HG03025 (cell line): ENCODE measurements around the gene LTN1.
"Not testable (repeated sequence)": the region's sequence is repeated elsewhere in the genome, so short reads cannot be mapped to it uniquely, and the experiment has no call there.

Source experiments
- ATAC-seq: cut with Tn5 transposase; IDR thresholded peaks from one replicate; pipeline ENCODE4 v1.9.1; 2021; ENCODE audit warnings: mild to moderate bottlenecking, moderate library complexity; ENCODE audit not compliant: unreplicated experiment, low FRiP score

The LTN1 gene

DNA sequence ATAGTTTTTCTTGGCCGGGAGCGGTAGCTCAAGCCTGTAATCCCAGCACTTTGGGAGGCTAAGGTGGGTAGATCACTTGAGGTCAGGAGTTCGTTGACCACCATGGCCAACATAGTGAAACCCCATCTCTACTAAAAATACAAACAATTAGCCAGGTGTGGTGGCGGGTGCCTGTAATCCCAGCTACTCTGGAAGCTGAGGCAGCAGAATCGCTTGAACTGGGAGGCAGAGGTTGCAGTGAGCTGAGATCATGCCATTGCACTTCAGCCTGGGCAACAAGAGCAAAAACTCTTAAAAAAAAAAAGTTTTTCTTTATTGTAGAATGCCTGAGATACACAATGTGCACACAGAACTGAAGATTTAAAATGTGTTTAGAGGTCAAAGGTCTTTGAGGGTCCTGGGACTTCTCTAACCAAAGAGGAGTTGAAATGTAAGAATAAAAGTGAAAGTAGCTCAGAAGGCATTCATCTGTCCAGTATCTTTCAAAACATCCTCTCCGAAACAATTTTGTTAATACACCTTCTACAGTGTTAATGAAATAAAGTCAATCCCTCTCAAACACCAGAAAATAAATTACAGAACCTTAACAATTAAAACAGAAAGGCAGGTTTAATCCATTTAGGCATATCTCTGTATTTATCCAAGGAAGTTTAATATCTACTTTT lies 60.8 kb downstream of the LTN1 start:
- ATAC-seq: not testable (repeated sequence)

DNA sequence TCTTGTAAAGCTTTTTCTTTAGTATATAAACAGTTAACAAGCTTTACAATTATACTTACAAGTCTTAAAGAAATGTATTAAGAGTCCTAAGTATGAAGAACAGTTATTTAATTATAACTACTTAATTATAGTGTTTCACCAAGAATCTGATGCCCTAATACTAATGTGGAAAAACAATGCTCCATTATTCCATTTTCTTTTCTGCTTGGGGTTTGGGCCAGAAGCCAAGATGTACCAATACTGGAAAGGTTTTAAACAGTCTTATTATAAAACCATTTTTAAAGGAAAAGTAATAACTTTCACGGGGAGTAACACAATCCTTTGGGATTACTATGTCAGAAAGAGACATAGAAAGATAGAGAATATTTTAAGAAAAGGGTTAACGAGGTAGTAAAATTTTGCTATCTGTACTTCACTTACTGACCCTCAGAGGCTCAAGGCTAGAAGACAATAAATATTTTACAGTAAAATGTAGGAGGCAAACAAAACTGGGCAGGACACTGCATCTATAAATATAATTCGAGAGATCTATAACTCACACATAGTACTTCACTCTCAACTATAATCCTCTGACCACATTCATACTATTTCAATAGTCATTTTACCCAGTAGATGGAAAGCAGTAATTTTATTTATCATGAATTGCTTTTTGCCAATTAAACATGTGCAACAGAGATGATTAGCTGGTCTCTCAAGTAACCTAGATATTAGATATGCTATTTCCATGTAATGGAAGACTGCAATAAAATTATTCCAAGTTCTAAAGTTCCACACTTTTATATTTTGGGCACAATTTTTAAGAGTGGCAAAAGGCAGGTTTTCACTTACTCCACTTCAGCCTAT lies 63.9 kb downstream of the LTN1 start:
- ATAC-seq: no peak

DNA sequence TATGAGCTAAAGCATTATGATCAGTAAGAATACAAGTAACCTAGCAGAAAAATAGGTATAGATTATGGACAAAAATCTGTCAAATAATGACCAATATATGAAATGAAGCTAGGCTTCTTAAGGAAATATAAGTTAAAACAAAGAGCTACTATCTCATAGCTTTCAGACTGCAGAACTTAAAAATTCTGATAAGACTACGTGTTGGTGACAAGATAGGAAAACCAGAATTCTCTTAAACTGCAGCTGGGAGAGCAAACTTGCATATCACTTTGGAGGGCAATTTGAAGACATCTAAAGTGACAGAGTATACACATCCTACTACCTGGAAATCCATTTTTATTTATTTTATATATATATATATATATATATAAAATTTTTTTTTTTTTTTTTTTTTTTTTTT lies 65.5 kb downstream of the LTN1 start:
- ATAC-seq: no peak

DNA sequence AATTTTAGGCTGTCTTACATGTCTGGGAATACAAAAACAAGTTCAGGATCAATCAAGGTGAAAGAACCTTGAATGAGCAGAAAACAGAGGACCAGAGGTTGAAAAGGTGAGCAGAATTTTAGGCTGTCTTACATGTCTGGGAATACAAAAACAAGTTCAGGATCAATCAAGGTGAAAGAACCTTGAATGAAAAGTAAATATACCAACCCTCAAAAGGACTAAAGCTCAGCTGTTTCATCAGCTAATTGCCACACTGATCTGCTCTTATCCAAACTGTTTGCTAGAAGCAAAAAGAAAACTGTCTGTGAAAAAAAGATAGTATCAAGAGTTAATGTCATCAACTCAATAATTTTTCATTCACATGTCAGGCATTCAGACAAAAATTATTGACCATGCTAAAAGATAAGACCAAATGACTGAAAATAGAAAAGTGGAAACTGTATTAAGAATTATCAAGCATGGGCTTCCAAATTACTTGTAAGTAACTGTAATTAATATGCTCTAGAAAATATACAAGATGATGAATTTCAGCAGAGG lies 69.2 kb downstream of the LTN1 start:
- ATAC-seq: no peak

DNA sequence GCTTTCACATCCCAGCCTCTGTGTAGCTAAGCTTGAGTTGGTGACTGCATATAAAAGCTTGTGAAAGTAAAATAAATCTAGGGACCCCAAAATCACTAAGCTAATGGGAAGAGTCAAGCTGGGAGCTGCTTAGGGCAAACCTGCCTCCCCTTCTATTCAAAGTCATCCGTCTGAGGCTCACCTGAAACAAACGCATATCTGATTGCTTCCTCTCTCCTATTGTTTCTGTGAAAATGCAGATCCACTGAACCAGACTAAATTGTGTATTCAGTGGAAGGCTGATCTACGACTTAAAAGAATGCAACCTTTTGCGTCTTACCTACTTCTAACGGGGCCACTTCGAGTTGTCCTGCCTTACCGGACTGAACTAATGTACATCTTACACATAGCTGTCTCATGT lies 70.3 kb downstream of the LTN1 start:
- ATAC-seq: no peak

DNA sequence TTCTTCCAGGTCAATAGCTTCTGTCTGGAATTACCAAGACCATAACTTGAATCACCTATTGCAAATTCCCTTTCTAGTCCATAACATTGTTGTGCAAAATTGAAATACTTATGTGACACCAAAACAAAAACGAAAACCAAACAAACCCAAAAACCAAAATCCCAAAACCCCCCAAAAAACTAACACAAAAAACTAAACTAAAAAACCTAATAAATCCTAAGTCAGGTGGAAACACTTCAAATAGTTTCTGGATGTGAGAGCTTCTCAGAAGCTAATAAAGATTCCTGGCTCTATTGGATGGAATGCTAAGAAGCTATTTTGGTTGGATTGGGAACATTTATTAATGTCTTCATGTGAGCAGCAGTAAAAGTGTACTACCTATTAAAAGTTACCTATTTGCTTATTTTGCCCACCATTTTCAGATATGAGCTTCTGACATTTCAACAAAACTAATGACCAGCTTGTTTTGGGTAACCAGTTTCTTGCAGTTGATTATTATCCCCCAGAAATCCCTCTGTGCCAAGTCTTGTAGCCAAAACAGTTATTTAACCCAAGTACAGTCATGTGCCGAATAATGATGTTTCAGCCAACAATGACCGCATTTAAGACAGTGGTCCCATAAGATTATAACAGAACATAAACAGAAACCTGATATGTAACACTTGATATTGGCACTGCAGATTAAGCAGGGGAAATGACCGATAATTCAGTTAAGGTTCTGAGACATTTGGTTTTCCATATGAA lies 76.4 kb downstream of the LTN1 start:
- ATAC-seq: no peak

DNA sequence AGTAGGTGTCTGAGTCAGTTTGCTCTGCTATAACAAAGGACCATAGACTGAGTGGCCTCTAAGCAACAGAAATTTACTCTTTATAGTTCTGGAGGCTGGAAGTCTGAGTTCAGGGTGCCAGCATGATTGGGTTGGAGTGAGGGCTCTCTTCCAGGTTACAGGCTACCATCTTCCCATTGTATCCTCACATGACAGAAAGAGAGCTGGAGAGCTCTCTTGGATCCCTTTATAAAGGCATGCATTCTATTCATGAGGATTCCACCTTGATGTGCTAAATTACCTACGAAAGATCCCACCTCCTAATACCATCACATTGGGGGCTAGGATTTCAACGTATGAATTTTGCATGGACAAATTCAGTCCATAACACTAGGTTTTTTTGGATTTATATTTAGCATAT lies 79.6 kb downstream of the LTN1 start:
- ATAC-seq: no peak

DNA sequence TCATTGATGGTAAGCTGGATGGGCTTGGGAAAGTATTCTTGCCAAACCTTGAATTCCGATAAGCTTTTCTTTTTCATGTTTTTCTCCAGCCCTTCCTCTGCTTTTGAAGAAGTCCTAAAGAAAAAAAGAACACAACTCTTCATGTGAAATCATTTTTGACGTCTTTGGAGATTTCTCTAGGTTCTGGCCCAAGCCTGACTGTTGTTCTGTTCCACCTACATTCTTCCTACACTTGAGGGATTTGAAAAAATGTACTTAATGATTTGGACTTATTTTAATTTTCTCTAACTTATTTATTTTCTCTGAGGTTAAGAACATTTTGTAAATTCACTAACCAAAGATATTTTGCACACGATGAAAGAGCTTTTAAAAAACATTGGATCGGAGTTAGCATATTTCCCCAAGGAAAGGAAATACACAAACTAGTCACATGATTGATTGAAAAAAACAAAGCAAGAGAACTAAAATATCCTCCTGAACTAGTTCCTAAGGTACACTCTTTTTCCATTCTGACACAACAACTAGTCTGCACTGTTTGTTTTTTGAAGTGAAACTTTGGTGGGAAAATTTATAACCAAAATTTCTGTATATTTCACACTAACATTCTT lies 82.3 kb downstream of the LTN1 start:
- ATAC-seq: no peak

DNA sequence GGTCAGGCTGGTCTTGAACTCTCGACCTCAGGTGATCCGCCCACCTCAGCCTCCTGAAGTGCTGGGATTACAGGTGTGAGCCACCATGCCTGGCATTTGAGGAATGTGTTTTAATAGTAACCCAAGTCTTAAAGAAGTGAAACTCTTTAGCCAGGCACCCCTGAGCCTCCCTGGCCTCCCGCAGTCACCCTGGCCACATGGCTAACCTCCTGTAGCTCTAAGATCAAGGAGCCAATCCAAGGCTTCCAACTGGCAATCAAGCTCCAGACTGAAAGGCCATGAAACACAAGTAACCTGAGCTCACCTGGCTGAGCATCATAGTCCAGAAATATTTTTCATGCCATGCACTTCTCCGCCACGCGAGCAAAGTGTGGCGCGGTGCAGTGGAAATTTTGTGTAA lies 84.3 kb downstream of the LTN1 start:
- ATAC-seq: no peak

DNA sequence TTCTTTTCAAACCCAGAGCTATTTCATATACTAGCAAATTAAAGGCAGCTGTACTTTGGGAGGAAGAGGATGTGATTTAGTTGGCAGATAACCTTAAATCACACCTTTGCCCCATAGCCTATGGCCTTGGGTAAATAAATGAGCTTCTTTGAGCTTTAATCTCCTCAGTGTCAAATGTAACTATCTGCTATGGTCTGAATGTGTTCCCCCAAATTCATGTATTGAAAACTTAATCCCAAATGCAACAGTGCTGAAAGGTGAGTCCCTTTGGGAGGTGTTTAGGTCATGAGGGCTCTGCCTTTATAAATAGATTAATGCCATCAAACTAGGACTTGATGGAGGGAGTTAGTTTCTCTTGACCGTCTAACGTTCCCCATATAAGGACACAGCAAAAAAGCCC lies 85.8 kb downstream of the LTN1 start:
- ATAC-seq: no peak

DNA sequence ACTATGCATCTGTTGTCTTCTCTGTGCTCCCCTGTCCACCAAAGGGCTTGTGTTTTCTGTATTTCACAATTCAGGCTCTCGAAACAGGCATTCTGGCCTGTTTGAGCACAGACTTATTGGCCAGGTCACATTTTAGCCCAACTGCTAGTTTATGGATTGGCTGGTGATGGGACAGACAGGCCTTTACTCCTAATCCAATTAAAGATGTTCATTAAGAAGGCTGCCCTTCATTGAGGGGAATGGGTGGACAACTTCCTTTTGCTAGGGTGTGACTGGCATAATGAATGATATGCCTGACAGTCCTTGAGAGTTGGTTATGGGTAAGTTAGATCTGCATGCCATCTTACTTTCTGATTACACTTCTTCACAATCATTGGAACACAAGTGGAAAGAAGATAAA lies 86.4 kb downstream of the LTN1 start:
- no peak for ATAC-seq

DNA sequence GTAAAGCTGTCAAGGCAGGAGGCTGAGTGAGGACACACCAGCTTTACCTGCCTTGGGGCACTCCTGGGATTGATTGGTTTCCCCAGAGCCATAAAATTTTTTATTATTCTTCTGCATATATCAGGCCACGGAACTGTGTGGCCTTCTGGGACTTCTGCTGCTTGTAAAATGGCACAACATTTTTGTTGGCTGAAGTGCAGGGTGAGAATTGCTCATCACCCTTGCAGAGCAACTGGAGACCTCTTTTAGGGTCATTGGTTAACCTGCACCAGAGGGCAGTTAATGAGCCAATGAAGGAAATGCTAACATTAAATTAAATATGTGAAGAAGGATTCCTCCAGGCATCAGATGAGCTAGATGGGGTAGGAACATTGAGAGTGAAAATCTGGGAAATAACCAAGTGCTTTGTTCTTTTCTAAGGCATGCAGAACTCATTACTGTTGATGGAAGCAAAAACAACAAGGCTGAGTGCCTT lies 87.7 kb downstream of the LTN1 start:
- ATAC-seq: no peak

DNA sequence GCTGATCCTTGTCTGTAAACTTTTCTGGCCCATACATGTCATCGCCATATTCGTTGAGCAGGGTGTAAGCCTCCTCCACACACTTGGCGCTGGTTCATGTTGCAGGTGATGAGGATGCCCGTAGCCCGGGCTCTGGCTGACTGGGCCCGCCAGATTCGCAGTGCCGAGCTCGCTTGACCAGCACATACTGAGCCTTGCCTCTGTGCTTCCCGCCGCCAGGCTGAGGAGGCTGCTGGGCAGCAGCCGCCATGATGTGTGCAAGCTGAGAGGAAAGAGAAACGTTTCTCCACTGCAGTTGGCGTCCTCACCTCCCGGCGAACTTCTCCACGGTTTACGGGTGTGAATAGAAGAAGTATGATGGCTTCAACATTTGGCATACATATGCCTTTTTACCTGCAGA lies 89.2 kb downstream of the LTN1 start:
- ATAC-seq: no peak

DNA sequence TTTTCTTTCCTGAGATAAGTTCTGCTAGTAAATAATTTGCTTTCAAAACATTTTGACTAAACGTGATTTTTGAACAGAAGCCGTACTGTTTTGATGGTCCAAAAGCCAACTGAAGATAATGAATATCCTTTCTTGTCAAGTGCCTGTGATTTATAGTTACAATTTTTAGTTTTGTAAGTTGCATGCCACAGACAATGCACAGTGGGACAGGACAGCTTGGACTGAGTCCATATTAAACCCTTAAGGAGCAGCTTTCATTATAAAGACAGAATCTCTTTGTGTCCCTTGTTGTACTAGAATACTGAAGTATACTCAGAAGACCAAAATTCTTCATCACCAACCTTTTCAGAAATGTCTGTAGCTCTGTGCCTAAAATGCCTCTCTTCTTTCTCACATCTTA lies 92.2 kb downstream of the LTN1 start:
- no peak for ATAC-seq

DNA sequence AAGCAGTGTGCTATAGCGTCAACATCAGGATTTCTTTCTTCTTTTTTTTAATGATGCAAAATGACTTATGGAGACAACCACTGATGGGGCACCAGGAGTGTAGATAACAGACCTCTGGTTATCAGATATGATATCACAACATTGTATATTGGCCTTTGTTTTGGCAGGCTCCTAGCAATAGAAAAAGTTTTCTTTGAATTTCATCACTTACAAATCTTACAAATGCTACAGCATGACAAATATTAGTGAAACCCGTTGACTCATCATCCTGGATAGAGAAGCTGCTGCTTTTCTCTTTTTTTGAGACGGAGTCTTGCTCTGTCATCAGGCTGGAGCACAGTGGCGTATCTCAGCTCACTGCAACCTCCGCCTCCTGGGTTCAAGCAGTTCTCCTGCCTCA lies 92.9 kb downstream of the LTN1 start:
- no peak for ATAC-seq

DNA sequence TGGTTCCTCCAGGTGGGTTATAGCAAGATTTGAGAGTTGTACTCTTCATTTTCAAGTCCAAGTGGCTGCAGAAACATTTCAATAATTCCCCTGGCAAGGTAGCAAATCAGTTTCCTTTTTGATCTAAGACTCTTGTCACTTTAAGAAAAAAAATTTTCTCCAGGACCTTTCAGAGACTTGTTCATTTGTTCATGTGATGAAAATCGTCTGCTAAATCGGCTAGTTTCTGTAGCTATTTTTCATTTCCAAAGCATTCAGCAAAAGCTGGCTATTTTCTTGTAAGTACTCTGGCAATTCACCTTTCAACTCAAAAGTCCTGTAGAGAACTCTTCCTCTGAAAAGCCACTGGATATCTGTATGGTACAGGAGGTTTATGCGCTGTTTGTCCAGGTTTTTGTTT lies 93.5 kb downstream of the LTN1 start:
- ATAC-seq: no peak

DNA sequence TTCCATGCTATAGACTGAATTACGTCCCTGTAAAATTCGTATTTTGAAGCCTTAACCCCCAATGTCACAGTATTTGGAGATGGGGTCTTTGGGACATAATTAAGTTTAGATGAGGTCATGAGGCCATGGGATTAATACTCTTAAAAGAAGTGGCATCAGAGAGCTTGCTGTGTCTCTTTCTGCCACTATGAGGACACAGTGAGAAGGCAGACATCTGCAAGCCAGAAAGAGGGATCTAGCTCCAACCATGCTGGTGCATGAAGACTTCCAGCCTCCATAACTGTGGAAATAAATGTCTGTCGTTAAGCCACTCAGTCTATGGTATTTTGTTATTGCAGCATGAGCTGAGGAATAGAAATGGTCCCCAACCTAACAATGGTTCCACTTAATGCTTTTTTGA lies 99.0 kb downstream of the LTN1 start:
- no peak for ATAC-seq

DNA sequence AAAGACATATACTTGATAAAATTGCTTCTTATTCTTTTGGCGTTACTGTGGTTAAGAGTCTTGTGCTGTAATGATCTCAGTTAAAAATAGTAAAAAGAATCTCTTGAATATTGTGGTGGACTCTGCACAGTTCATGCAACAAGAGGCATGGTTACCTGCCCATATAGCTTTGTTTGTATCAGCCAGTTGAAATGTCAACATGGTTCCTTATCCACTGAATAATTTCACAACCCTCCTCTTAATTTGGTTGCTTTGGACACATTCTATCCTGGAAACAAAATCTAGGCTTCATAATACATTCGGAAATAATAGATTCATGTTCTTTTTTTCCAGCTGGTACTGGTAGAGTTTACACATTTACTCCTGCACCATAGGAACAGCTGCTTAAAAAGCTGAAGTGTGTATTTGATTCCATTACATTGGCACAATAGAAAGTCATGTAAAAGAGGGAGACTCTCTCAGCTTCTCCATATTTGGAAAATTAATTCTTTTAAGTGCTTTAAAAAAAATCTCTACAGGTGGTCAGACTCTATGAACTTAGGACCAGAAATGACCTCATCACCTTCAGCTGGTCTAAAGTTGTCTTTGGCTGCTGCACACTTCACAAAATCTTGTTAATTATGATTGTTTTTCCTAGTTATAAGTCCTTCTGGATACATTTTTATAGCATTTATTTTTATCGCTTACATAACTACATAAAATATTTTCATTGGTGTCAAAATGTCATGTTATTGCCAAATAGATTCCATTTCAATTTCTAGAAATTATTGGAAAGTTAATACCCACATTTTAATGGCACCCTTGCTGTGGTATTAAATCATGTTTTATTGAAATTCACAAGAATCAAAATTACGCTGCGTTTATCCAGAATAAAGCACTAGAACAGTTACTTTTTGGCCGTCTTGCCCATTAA lies 100.2 kb downstream of the LTN1 start:
- ATAC-seq: no peak

DNA sequence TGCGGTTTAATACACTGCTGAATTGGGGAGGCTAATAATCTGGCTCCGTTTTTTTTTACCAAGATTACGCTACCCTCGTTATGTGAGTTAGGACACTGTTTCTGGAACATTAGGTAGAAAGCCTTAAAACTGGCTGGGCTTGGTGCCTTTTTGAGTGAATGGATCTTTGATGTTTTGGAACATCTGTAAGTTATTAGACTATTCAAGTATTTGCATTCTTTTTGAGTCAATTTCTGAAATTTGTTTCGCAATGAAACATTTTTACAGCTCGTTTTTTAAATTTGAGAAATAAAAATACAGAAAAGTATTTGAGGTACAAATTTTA lies 106.9 kb downstream of the LTN1 start:
- ATAC-seq: no peak
